Liver (tissue), 9 donors: ENCODE data around the gene KDM4C. TPM values are rescaled to one million over a fixed set of nuclear protein-coding genes. Genes with fewer than 3 reads are reported as not detected.

Experiments
- DNase-seq: peaks from one replicate; pipeline ENCODE4 v3.0.0-alpha.2; 2017; ENCODE audit warnings: low spot score
- H3K27ac ChIP-seq, 2 donors: one replicate each; pipeline ENCODE4 v1.7.0; 2013; ENCODE audit warnings: inconsistent platforms in 2 of 2, low read length in 2 of 2, control low read depth in 1 of 2, low read depth in 1 of 2, mild to moderate bottlenecking in 1 of 2
- H3K27me3 ChIP-seq, 4 donors: one replicate each; pipeline versions ENCODE4 v1.6.1 to v1.7.0; 2013; ENCODE audit warnings: low read length in 3 of 4, inconsistent platforms in 1 of 4, mild to moderate bottlenecking in 1 of 4, moderate library complexity in 1 of 4; ENCODE audit not compliant: control insufficient read depth in 4 of 4, insufficient read depth in 4 of 4
- H3K36me3 ChIP-seq, 4 donors: one replicate each; pipeline versions ENCODE4 v1.6.1 to v1.7.0; 2013; ENCODE audit warnings: low read length in 3 of 4, mild to moderate bottlenecking in 3 of 4, low read depth in 1 of 4, moderate library complexity in 1 of 4; ENCODE audit not compliant: control insufficient read depth in 4 of 4, insufficient read depth in 3 of 4
- H3K4me1 ChIP-seq, 4 donors: one replicate each; pipeline versions ENCODE4 v1.6.1 to v1.7.0; 2013; ENCODE audit warnings: low read length in 3 of 4, mild to moderate bottlenecking in 3 of 4, moderate library complexity in 1 of 4; ENCODE audit not compliant: control insufficient read depth in 4 of 4, insufficient read depth in 4 of 4
- H3K4me3 ChIP-seq, 3 donors: one replicate each; pipeline versions ENCODE4 v1.6.1 to v1.7.0; 2013; ENCODE audit warnings: low read length in 3 of 3, control low read depth in 1 of 3, low read depth in 1 of 3, mild to moderate bottlenecking in 1 of 3
- H3K9ac ChIP-seq, 2 donors: one replicate each; pipeline ENCODE4 v1.7.0; 2013; ENCODE audit warnings: low read length in 2 of 2, mild to moderate bottlenecking in 2 of 2, moderate library complexity in 2 of 2, control low read depth in 1 of 2, low read depth in 1 of 2
- H3K9me3 ChIP-seq, 4 donors: one replicate each; pipeline versions ENCODE4 v1.6.1 to v1.7.0; 2013; ENCODE audit warnings: low read length in 3 of 4; ENCODE audit not compliant: control insufficient read depth in 4 of 4
- ATF3 ChIP-seq: IDR thresholded peaks from 2 replicates; pipeline ENCODE4 v1.6.1; 2016; ENCODE audit warnings: antibody characterized with exemption
- CTCF ChIP-seq: fragments of 150-350 bp; IDR thresholded peaks from 2 replicates; pipeline ENCODE4 v1.5.1; 2017; ENCODE audit warnings: improper control_type of control experiment, low read depth, low read length; ENCODE audit not compliant: missing input control
- FOXA1 ChIP-seq: IDR thresholded peaks from 2 replicates; pipeline ENCODE4 v1.6.1; 2016; ENCODE audit warnings: antibody characterized with exemption
- GABPA ChIP-seq, 2 donors: IDR thresholded peaks in 1 of 2; conservative IDR thresholded peaks in 1 of 2; 2 replicates each; pipeline ENCODE4 v1.6.1; 2016; ENCODE audit warnings: antibody characterized with exemption in 2 of 2, mild to moderate bottlenecking in 1 of 2, moderate library complexity in 1 of 2
- HNF4A ChIP-seq, 2 donors: conservative IDR thresholded peaks; 2 replicates each; pipeline ENCODE4 v1.6.1; 2016; ENCODE audit warnings: antibody characterized with exemption in 2 of 2, mild to moderate bottlenecking in 2 of 2
- HNF4G ChIP-seq: IDR thresholded peaks from 2 replicates; pipeline ENCODE4 v1.6.1; 2016; ENCODE audit warnings: antibody characterized with exemption
- MAX ChIP-seq: IDR thresholded peaks from 2 replicates; pipeline ENCODE4 v1.6.1; 2016; ENCODE audit warnings: antibody characterized with exemption
- NR2F2 ChIP-seq: IDR thresholded peaks from 2 replicates; pipeline ENCODE4 v1.6.1; 2016; ENCODE audit warnings: antibody characterized with exemption
- RAD21 ChIP-seq, 2 donors: IDR thresholded peaks; 2 replicates each; pipeline ENCODE4 v1.6.1; 2016; ENCODE audit warnings: antibody characterized with exemption in 2 of 2, mild to moderate bottlenecking in 2 of 2
- RXRA ChIP-seq, 2 donors: IDR thresholded peaks; 2 replicates each; pipeline ENCODE4 v1.6.1; 2017 to 2018; ENCODE audit warnings: antibody characterized with exemption in 2 of 2, mild to moderate bottlenecking in 1 of 2
- SP1 ChIP-seq: IDR thresholded peaks from 2 replicates; pipeline ENCODE4 v1.6.1; 2018; ENCODE audit warnings: antibody characterized with exemption, mild to moderate bottlenecking
- TAF1 ChIP-seq: conservative IDR thresholded peaks from 2 replicates; pipeline ENCODE4 v1.6.1; 2016; ENCODE audit warnings: antibody characterized with exemption, mild to moderate bottlenecking
- YY1 ChIP-seq: IDR thresholded peaks from 2 replicates; pipeline ENCODE4 v1.6.1; 2016; ENCODE audit warnings: antibody characterized with exemption, mild to moderate bottlenecking
- WGBS: extraction: QIAGEN DNeasy Blood & Tissue Kit; methylation state at CpG from one replicate; pipeline ENCODE4 v1.1.7; 2013; 5-methylcytosine and 5-hydroxymethylcytosine counted together
- polyA plus RNA-seq, 2 donors: library from polyadenylated mRNA; stranded (reverse) in 1 of 2; unstranded in 1 of 2; fragments of 200-250 nt in 1 of 2; fragments of >200 nt in 1 of 2; fragmentation: Nextera tagmentation in 1 of 2; extraction: Ambion mirVana in 1 of 2; gene quantifications; one replicate each; pipeline versions ENCODE4 v1.2.1 to v1.2.3, GENCODE V29; 2013 to 2015
- total RNA-seq, 2 donors: library from RNA; depleted of rRNA; stranded (reverse); fragments of >200 nt; gene quantifications; one replicate each; pipeline ENCODE4 v1.2.3, GENCODE V29; 2014
- donor health status: healthy.
- donor health status: healthy.
- donor health status: healthy.
- donor health status: healthy.
- donor health status: healthy.

Gene KDM4C
- total and polyA plus RNA-seq, 4 donors: 4.3 to 40.2 (median 24.0) TPM

- Histone ChIP-seq H3K27me3 (no peaks in the 10 kb centered on the region), H3K4me3 (no peak overlapping the region), H3K4me1 (no peaks in the 10 kb centered on the region), H3K9me3 (peaks cover 0 to 1% (median 0%) of the 10 kb centered on the region in 4 donors), H3K27ac (no peak overlapping the region), H3K36me3 (peaks cover 0 to 3% (median 1%) of the 10 kb centered on the region in 4 donors), H3K9ac (no peak overlapping the region)
- DNase-seq: no peak
- no peak for TF ChIP-seq ATF3
- TF ChIP-seq MAX: no peak
- no peak for TF ChIP-seq FOXA1
- no peak for TF ChIP-seq HNF4A (conservative IDR thresholded peaks at IDR 0.05)
- TF ChIP-seq SP1: no peak
- no peak for TF ChIP-seq TAF1
- TF ChIP-seq CTCF: no peak
- no peak for TF ChIP-seq HNF4G
- WGBS: 93% methylated on average over 7 of the region's 7 CpGs
Measured at GRCh38 chr9:7097040-7097715, 339.4 kb downstream of the KDM4C start.

- no peak for TF ChIP-seq GABPA (IDR thresholded peaks at IDR 0.05 in 1 of 2, conservative IDR thresholded peaks at IDR 0.05 in 1 of 2)
- TF ChIP-seq NR2F2: no peak
- no peak for TF ChIP-seq FOXA1
- no peak for TF ChIP-seq RXRA (IDR thresholded peaks at IDR 0.05)
- Histone ChIP-seq H3K4me1 (no peaks in the 10 kb centered on the region), H3K4me3 (no peak overlapping the region), H3K9ac (no peak overlapping the region), H3K36me3 (peaks cover 0 to 3% (median 1%) of the 10 kb centered on the region in 4 donors), H3K27me3 (no peaks in the 10 kb centered on the region), H3K27ac (no peak overlapping the region), H3K9me3 (peaks cover 0 to 1% (median 0%) of the 10 kb centered on the region in 4 donors)
- 93% methylated on average over 3 of the region's 3 CpGs for WGBS
- no peak for DNase-seq
Measured at GRCh38 chr9:7097785-7098752, 340.3 kb downstream of the KDM4C start.

GRCh38 chr9:7103367-7103766 lies 345.6 kb downstream of the KDM4C start:
- H3K36me3 ChIP-seq: peaks cover 0 to 15% (median 10%) of the 10 kb centered on the region in 4 donors
- H3K4me1 ChIP-seq: no peaks in the 10 kb centered on the region
- no peak overlapping the region for H3K9ac ChIP-seq
- no peak for TF ChIP-seq YY1
- no peak for TF ChIP-seq RXRA (IDR thresholded peaks at IDR 0.05)
- TF ChIP-seq RAD21 (IDR thresholded peaks at IDR 0.05): no peak
- TF ChIP-seq HNF4A (conservative IDR thresholded peaks at IDR 0.05): no peak
- TF ChIP-seq CTCF: no peak
- no peak for TF ChIP-seq MAX
- no peak for DNase-seq
- H3K27me3 ChIP-seq: no peaks in the 10 kb centered on the region
- no peak overlapping the region for H3K4me3 ChIP-seq
- H3K27ac ChIP-seq: no peak overlapping the region
- H3K9me3 ChIP-seq: peaks cover 0 to 1% (median 0%) of the 10 kb centered on the region in 4 donors
- 93% methylated on average over 7 of the region's 7 CpGs for WGBS
